ENCODE data around the gene NID1. TPM values are rescaled to one million over a fixed set of nuclear protein-coding genes. Genes with fewer than 3 reads are reported as not detected.

Gene NID1
- polyA plus RNA-seq, 1 donor (not counting 4 experiments of a cell fraction or from before 2014, with no cell fraction given): 1.8 TPM

GRCh38 chr1:235948774-235949427, 116.0 kb downstream of the NID1 start:
- H3K9me1 ChIP-seq (ENCODE audit: control insufficient read depth, extremely low read depth, insufficient read depth, low read length): no peaks in the 10 kb centered on the region
- TF ChIP-seq CTCF (optimal IDR thresholded peaks at IDR 0.05 in 1 of 3, IDR thresholded peaks at IDR 0.05 in 1 of 3, conservative IDR thresholded peaks at IDR 0.05 in 1 of 3; ENCODE audit: extremely low read depth in 1 of 3, insufficient read depth in 2 of 3, low read length in 3 of 3) (no peak), EZH2 (IDR thresholded peaks at IDR 0.05; ENCODE audit: low read length) (no peak)
- no peak overlapping the region for H3K4me3 ChIP-seq (ENCODE audit: control insufficient read depth in 2 of 3, extremely low read depth in 1 of 3, insufficient read depth in 2 of 3, low read depth in 1 of 3, low read length in 3 of 3)
- dilution Hi-C loops (cut with MboI; ENCODE audit: extremely low pct_ligation_motif_present, low sequenced_read_pairs): no loop called here
- H3K27ac ChIP-seq (ENCODE audit: control insufficient read depth, insufficient read depth, low read length): no peak overlapping the region
- FAIRE-seq (no peak), DNase-seq (ENCODE audit: low read depth, low spot score) (no peak)
- H3K9me3 ChIP-seq (ENCODE audit: control insufficient read depth, low read depth, low read length): no peaks in the 10 kb centered on the region
- no peaks in the 10 kb centered on the region for H3K36me3 ChIP-seq (ENCODE audit: control insufficient read depth in 2 of 2, extremely low read depth in 1 of 2, insufficient read depth in 2 of 2, low read length in 2 of 2)
- H3K27me3 ChIP-seq (ENCODE audit: control insufficient read depth, extremely low read depth, insufficient read depth, low read length): no peaks in the 10 kb centered on the region
- no peaks in the 10 kb centered on the region for H4K20me1 ChIP-seq (ENCODE audit: control insufficient read depth, extremely low read depth, insufficient read depth, low read length)
- H3K4me2 ChIP-seq (ENCODE audit: control insufficient read depth, extremely low read depth, insufficient read depth, low read depth, low read length): no peak overlapping the region
- H2AFZ ChIP-seq (ENCODE audit: control insufficient read depth, low read length): no peak overlapping the region
- no peaks in the 10 kb centered on the region for H3K79me2 ChIP-seq (ENCODE audit: control insufficient read depth, insufficient read depth, low read length)
- no peak overlapping the region for H3K9ac ChIP-seq (ENCODE audit: control insufficient read depth, extremely low read depth, insufficient read depth, low read length)
- H3K4me1 ChIP-seq (ENCODE audit: control insufficient read depth, extremely low read depth, insufficient read depth, low read length): peaks cover 11% of the 10 kb centered on the region

- no peaks in the 10 kb centered on the region for H3K9me3 ChIP-seq (ENCODE audit: control insufficient read depth, low read depth, low read length)
- no peaks in the 10 kb centered on the region for H4K20me1 ChIP-seq (ENCODE audit: control insufficient read depth, extremely low read depth, insufficient read depth, low read length)
- H3K27me3 ChIP-seq (ENCODE audit: control insufficient read depth, extremely low read depth, insufficient read depth, low read length): no peaks in the 10 kb centered on the region
- TF ChIP-seq CTCF (optimal IDR thresholded peaks at IDR 0.05 in 1 of 3, IDR thresholded peaks at IDR 0.05 in 1 of 3, conservative IDR thresholded peaks at IDR 0.05 in 1 of 3; ENCODE audit: extremely low read depth in 1 of 3, insufficient read depth in 2 of 3, low read length in 3 of 3) (no peak), EZH2 (IDR thresholded peaks at IDR 0.05; ENCODE audit: low read length) (no peak)
- no peak overlapping the region for H3K27ac ChIP-seq (ENCODE audit: control insufficient read depth, insufficient read depth, low read length)
- no peaks in the 10 kb centered on the region for H3K79me2 ChIP-seq (ENCODE audit: control insufficient read depth, insufficient read depth, low read length)
- H3K9me1 ChIP-seq (ENCODE audit: control insufficient read depth, extremely low read depth, insufficient read depth, low read length): no peaks in the 10 kb centered on the region
- no peak overlapping the region for H3K4me2 ChIP-seq (ENCODE audit: control insufficient read depth, extremely low read depth, insufficient read depth, low read depth, low read length)
- no peaks in the 10 kb centered on the region for H3K36me3 ChIP-seq (ENCODE audit: control insufficient read depth in 2 of 2, extremely low read depth in 1 of 2, insufficient read depth in 2 of 2, low read length in 2 of 2)
- no peak overlapping the region for H3K4me3 ChIP-seq (ENCODE audit: control insufficient read depth in 2 of 3, extremely low read depth in 1 of 3, insufficient read depth in 2 of 3, low read depth in 1 of 3, low read length in 3 of 3)
- FAIRE-seq (no peak), DNase-seq (ENCODE audit: low read depth, low spot score) (no peak)
- H3K4me1 ChIP-seq (ENCODE audit: control insufficient read depth, extremely low read depth, insufficient read depth, low read length): peaks cover 12% of the 10 kb centered on the region
- H3K9ac ChIP-seq (ENCODE audit: control insufficient read depth, extremely low read depth, insufficient read depth, low read length): no peak overlapping the region
- H2AFZ ChIP-seq (ENCODE audit: control insufficient read depth, low read length): no peak overlapping the region
- dilution Hi-C loops (cut with MboI; ENCODE audit: extremely low pct_ligation_motif_present, low sequenced_read_pairs): no loop called here
These were observed 116.9 kb downstream of the NID1 start for GRCh38 chr1:235947989-235948388.

Data from keratinocyte (primary cell).